Pericardium fibroblast (primary cell): ENCODE results near the gene NPPA. TPM values are rescaled to one million over a fixed set of nuclear protein-coding genes. Genes with fewer than 3 reads are reported as not detected.

Source experiments
- total RNA-seq: library from RNA; depleted of rRNA; stranded (reverse); fragments of >200 nt; gene quantifications from 2 replicates; pipeline ENCODE4 v1.2.3, GENCODE V29; 2015

Gene NPPA
- not detected in 2 replicates for total RNA-seq

GRCh38 chr1:11847667-11848372 lies at the start of gene NPPA:
Gene NPPA, minus strand, starts transcription at chr1:11847783. Its CDS starts 99 bp downstream, at chr1:11847684.

GRCh38 chr1:11858613-11858967 lies 11.0 kb upstream of the NPPA start, which contains the start of gene NPPB:
Gene NPPB, minus strand, starts transcription at chr1:11858945. Its CDS starts 112 bp downstream, at chr1:11858833.

GRCh38 chr1:11805422-11806306 lies 41.9 kb downstream of the NPPA start, which contains the start of the genes CLCN6 and MTHFR:
Gene CLCN6, plus strand, starts transcription at chr1:11806191. Its CDS starts 72 bp downstream, at chr1:11806263.
Gene MTHFR, minus strand, starts transcription at chr1:11805964. Its CDS starts 2,848 bp downstream, at chr1:11803116.

Other genes with a start within 250 kb of the NPPA start
- 0.47 and 2.0 TPM in 2 replicates for gene FBXO2, start 193.4 kb downstream of the NPPA start, total RNA-seq
- gene FBXO44, start 192.9 kb downstream of the NPPA start, total RNA-seq: 11.6 and 12.1 TPM in 2 replicates
- gene FBXO6, start 183.6 kb downstream of the NPPA start, total RNA-seq: 3.9 and 6.2 TPM in 2 replicates
- gene MAD2L2, start 166.6 kb downstream of the NPPA start, total RNA-seq: 31.4 and 34.9 TPM in 2 replicates
- gene DRAXIN, start 156.1 kb downstream of the NPPA start, total RNA-seq: under 0.01 TPM in 1 of 2 replicates, not detected in the other
- gene AGTRAP, start 111.6 kb downstream of the NPPA start, total RNA-seq: 46.9 and 59.1 TPM in 2 replicates
- gene C1orf167, start 85.6 kb downstream of the NPPA start, total RNA-seq: 0.93 TPM in 1 of 2 replicates, not detected in the other
- gene MTHFR, start 41.8 kb downstream of the NPPA start, total RNA-seq: 19.0 and 20.1 TPM in 2 replicates
- gene CLCN6, start 41.6 kb downstream of the NPPA start, total RNA-seq: 9.6 and 17.8 TPM in 2 replicates
- not detected in 2 replicates for gene NPPB, start 11.2 kb upstream of the NPPA start, total RNA-seq
- 77.4 and 81.2 TPM in 2 replicates for gene KIAA2013, start 78.6 kb upstream of the NPPA start, total RNA-seq
- gene PLOD1, start 86.9 kb upstream of the NPPA start, total RNA-seq: 314 and 529 TPM in 2 replicates
- 32.6 and 37.0 TPM in 2 replicates for gene MFN2, start 132.7 kb upstream of the NPPA start, total RNA-seq
- 42.6 and 47.6 TPM in 2 replicates for gene MIIP, start 171.7 kb upstream of the NPPA start, total RNA-seq
- gene TNFRSF8, start 215.5 kb upstream of the NPPA start, total RNA-seq: 0.09 and 0.70 TPM in 2 replicates